WTC11 (cell line): ENCODE measurements around the gene RILP. TPM values are rescaled to one million over a fixed set of nuclear protein-coding genes. Genes with fewer than 3 reads are reported as not detected.

Experiments used
- ATAC-seq: fragments of 200-7000 bp; cut with Tn5 transposase; 2 replicates; pipeline ENCODE4 v1.10.0; 2021; ENCODE audit warnings: mild to moderate bottlenecking, moderate library complexity
- CTCF ChIA-PET: fragments of 300-600 bp; sonication (Branson Sonifier 250); formaldehyde crosslinking; loops from one replicate; lab custom pipeline; 2021; ENCODE audit warnings: antibody characterized with exemption; lab: Charles Lee
- POLR2A ChIA-PET: fragments of 350-600 bp; sonication (Branson Sonifier 250); formaldehyde crosslinking; loops from one replicate; lab custom pipeline; 2021; ENCODE audit warnings: antibody characterized with exemption; lab: Charles Lee
- DNase-seq: peaks from one replicate; pipeline ENCODE4 v3.0.0; 2021; ENCODE audit warnings: low spot score
- H3K27ac Mint-ChIP-seq: 2 replicates; pipeline ENCODE4 v1.8.0; 2021; ENCODE audit warnings: mixed read lengths
- H3K27me3 Mint-ChIP-seq: 2 replicates; pipeline ENCODE4 v1.8.0; 2021; ENCODE audit warnings: low read depth, mild to moderate bottlenecking, moderate library complexity, mixed read lengths
- H3K36me3 Mint-ChIP-seq: 2 replicates; pipeline ENCODE4 v1.8.0; 2021; ENCODE audit warnings: mixed read lengths
- H3K4me1 Mint-ChIP-seq: 2 replicates; pipeline ENCODE4 v1.8.0; 2022; ENCODE audit warnings: mixed read lengths
- H3K4me3 Mint-ChIP-seq: 2 replicates; pipeline ENCODE4 v1.8.0; 2021; ENCODE audit warnings: mild to moderate bottlenecking, moderate library complexity, mixed read lengths
- H3K9me3 Mint-ChIP-seq: 2 replicates; pipeline ENCODE4 v1.8.0; 2021; ENCODE audit warnings: mixed read lengths
- ATF1 ChIP-seq: sonication (generic); formaldehyde crosslinking; IDR thresholded peaks from 2 replicates; pipeline ENCODE4 v1.8.1; 2023; ENCODE audit warnings: mild to moderate bottlenecking, moderate library complexity, missing genetic modification reagents
- CREB1 ChIP-seq: sonication (generic); formaldehyde crosslinking; IDR thresholded peaks from 2 replicates; pipeline ENCODE4 v1.8.0; 2023; ENCODE audit warnings: mild to moderate bottlenecking, missing genetic modification reagents
- ELF4 ChIP-seq: sonication (generic); formaldehyde crosslinking; IDR thresholded peaks from 2 replicates; pipeline ENCODE4 v1.8.1; 2022; ENCODE audit warnings: low read depth, mild to moderate bottlenecking, moderate library complexity, missing genetic modification reagents
- FOXJ3 ChIP-seq: sonication (generic); formaldehyde crosslinking; IDR thresholded peaks from 2 replicates; pipeline ENCODE4 v1.9.0; 2021; ENCODE audit warnings: missing genetic modification reagents, mild to moderate bottlenecking, borderline replicate concordance
- KAT7 ChIP-seq: sonication (generic); formaldehyde crosslinking; IDR thresholded peaks from 2 replicates; pipeline ENCODE4 v1.8.1; 2023; ENCODE audit warnings: missing genetic modification reagents, mild to moderate bottlenecking, borderline replicate concordance
- MAX ChIP-seq: sonication (generic); formaldehyde crosslinking; IDR thresholded peaks from 2 replicates; pipeline ENCODE4 v1.8.0; 2022; ENCODE audit warnings: mild to moderate bottlenecking, missing genetic modification reagents
- MYBL2 ChIP-seq: sonication (generic); formaldehyde crosslinking; IDR thresholded peaks from 2 replicates; pipeline ENCODE4 v1.8.1; 2023; ENCODE audit warnings: mild to moderate bottlenecking, moderate library complexity, missing genetic modification reagents
- NFE2L1 ChIP-seq: sonication (generic); formaldehyde crosslinking; IDR thresholded peaks from 2 replicates; pipeline ENCODE4 v1.8.1; 2023; ENCODE audit warnings: missing genetic modification reagents
- RORB ChIP-seq: fragments of 250-450 bp; sonication (Bioruptor Pico); IDR thresholded peaks from 2 replicates; pipeline ENCODE4 v1.9.0; 2021; ENCODE audit warnings: mild to moderate bottlenecking
- SP1 ChIP-seq: sonication (generic); formaldehyde crosslinking; conservative IDR thresholded peaks from 2 replicates; pipeline ENCODE4 v1.8.1; 2022; ENCODE audit warnings: missing genetic modification reagents
- TEAD1 ChIP-seq: sonication (generic); formaldehyde crosslinking; IDR thresholded peaks from 2 replicates; pipeline ENCODE4 v1.8.0; 2022; ENCODE audit warnings: mild to moderate bottlenecking, missing genetic modification reagents
- TEAD4 ChIP-seq: sonication (generic); formaldehyde crosslinking; IDR thresholded peaks from 2 replicates; pipeline ENCODE4 v1.8.0; 2022; ENCODE audit warnings: mild to moderate bottlenecking, missing genetic modification reagents
- TP53 ChIP-seq: sonication (generic); formaldehyde crosslinking; IDR thresholded peaks from 2 replicates; pipeline ENCODE4 v1.8.1; 2023; ENCODE audit warnings: mild to moderate bottlenecking, missing genetic modification reagents
- ZBTB21 ChIP-seq: sonication (generic); formaldehyde crosslinking; IDR thresholded peaks from 2 replicates; pipeline ENCODE4 v1.8.1; 2023; ENCODE audit warnings: mild to moderate bottlenecking, missing genetic modification reagents, borderline replicate concordance
- ZBTB43 ChIP-seq: sonication (generic); formaldehyde crosslinking; IDR thresholded peaks from 2 replicates; pipeline ENCODE4 v1.8.1; 2023; ENCODE audit warnings: mild to moderate bottlenecking, missing genetic modification reagents
- ZSCAN18 ChIP-seq: fragments of 250-450 bp; sonication (Bioruptor Pico); IDR thresholded peaks from 2 replicates; pipeline ENCODE4 v2.1.2; 2022; ENCODE audit warnings: mild to moderate bottlenecking, moderate library complexity
- total RNA-seq: library from RNA; stranded (reverse); gene quantifications from 3 replicates; pipeline ENCODE4 v1.2.3, GENCODE V29; 2021
- TF ChIP-seq, protein P1 (sequence below): sonication (generic); formaldehyde crosslinking; IDR thresholded peaks from 2 replicates; pipeline ENCODE4 v1.8.1; 2023; ENCODE audit warnings: mild to moderate bottlenecking, missing genetic modification reagents, moderate library complexity
- TF ChIP-seq, protein P2 (sequence below): sonication (generic); formaldehyde crosslinking; IDR thresholded peaks from 2 replicates; pipeline ENCODE4 v1.8.0; 2022; ENCODE audit warnings: missing genetic modification reagents

Gene RILP
- total RNA-seq, 1 experiment from 2014 or later = 11.7 TPM

GRCh38 chr17:1643999-1644492 is 5.6 kb downstream of the RILP start:
- Mint-ChIP-seq H3K9me3 (no peaks in the 10 kb centered on the region), H3K27me3 (peaks cover 6% of the 10 kb centered on the region)
- TF ChIP-seq TEAD1 (CRISPR knock-in tag) (no peak), NFE2L1 (CRISPR knock-in tag) (no peak), MYBL2 (CRISPR knock-in tag) (no peak), RORB (no peak), ZSCAN18 (no peak), CREB1 (CRISPR knock-in tag) (no peak), ZBTB21 (no peak), ATF1 (CRISPR knock-in tag) (no peak), TP53 (CRISPR knock-in tag) (no peak), SP1 (CRISPR knock-in tag) (no peak), MAX (CRISPR knock-in tag) (no peak), ZBTB43 (CRISPR knock-in tag) (no peak), KAT7 (CRISPR knock-in tag) (no peak), ELF4 (CRISPR knock-in tag) (no peak), FOXJ3 (CRISPR knock-in tag) (no peak), TEAD4 (CRISPR knock-in tag) (no peak)
- TF ChIP-seq, protein P1, sequence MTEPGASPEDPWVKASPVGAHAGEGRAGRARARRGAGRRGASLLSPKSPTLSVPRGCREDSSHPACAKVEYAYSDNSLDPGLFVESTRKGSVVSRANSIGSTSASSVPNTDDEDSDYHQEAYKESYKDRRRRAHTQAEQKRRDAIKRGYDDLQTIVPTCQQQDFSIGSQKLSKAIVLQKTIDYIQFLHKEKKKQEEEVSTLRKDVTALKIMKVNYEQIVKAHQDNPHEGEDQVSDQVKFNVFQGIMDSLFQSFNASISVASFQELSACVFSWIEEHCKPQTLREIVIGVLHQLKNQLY (CRISPR knock-in tag) = no peak
- TF ChIP-seq, protein P2, sequence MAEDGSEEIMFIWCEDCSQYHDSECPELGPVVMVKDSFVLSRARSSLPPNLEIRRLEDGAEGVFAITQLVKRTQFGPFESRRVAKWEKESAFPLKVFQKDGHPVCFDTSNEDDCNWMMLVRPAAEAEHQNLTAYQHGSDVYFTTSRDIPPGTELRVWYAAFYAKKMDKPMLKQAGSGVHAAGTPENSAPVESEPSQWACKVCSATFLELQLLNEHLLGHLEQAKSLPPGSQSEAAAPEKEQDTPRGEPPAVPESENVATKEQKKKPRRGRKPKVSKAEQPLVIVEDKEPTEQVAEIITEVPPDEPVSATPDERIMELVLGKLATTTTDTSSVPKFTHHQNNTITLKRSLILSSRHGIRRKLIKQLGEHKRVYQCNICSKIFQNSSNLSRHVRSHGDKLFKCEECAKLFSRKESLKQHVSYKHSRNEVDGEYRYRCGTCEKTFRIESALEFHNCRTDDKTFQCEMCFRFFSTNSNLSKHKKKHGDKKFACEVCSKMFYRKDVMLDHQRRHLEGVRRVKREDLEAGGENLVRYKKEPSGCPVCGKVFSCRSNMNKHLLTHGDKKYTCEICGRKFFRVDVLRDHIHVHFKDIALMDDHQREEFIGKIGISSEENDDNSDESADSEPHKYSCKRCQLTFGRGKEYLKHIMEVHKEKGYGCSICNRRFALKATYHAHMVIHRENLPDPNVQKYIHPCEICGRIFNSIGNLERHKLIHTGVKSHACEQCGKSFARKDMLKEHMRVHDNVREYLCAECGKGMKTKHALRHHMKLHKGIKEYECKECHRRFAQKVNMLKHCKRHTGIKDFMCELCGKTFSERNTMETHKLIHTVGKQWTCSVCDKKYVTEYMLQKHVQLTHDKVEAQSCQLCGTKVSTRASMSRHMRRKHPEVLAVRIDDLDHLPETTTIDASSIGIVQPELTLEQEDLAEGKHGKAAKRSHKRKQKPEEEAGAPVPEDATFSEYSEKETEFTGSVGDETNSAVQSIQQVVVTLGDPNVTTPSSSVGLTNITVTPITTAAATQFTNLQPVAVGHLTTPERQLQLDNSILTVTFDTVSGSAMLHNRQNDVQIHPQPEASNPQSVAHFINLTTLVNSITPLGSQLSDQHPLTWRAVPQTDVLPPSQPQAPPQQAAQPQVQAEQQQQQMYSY (CRISPR knock-in tag) = no peak
- TF ChIP-seq, all 79 proteins: peak for 0
- ATAC-seq = no peak
- no peaks in the 10 kb centered on the region; the same call in none of the 2 replicates for H3K36me3 Mint-ChIP-seq
- DNase-seq = no peak
- H3K4me3 Mint-ChIP-seq = peak overlapping the region; percentile 79
- POLR2A ChIA-PET = interaction anchor here (0.6 kb wide), 1 partner anchor 257 kb away, joined by 3 read pairs; no protein-coding TSS in a partner anchor
- CTCF ChIA-PET = interaction anchor here (0.9 to 5.0 kb wide), 9 partner anchors 15 to 350 kb away, joined by 3 to 40 read pairs (median 5); partner anchors contain the start of genes INPP5K, SERPINF1 and SLC43A2
- 0 out of 2 replicates have a peak overlapping the region, but pooled peaks have one; percentile 83 for H3K27ac Mint-ChIP-seq
- H3K4me1 Mint-ChIP-seq = peaks cover 41% of the 10 kb centered on the region
